ENCODE data around the gene SAC3D1.

SAC3D1 gene

GRCh38 chr11:65083134-65083833 is 42.3 kb downstream of the SAC3D1 start:
- peak overlapping the region; percentile 89 for H3K4me3 ChIP-seq (ENCODE audit: low read length)
- no peak for TF ChIP-seq ZNF274 (IDR thresholded peaks at IDR 0.05; ENCODE audit: low read depth, low read length)

GRCh38 chr11:65083834-65084597 is 43.0 kb downstream of the SAC3D1 start, which contains the start of the genes CDCA5 and ZFPL1:
Gene CDCA5 (minus strand): TSS chr11:65084040. CDS start chr11:65083978, 62 bp downstream.
Gene ZFPL1 (plus strand): TSS chr11:65084222. CDS start chr11:65084699, 477 bp downstream.
- H3K4me3 ChIP-seq (ENCODE audit: low read length), result peak within 1 kb of the TSS; percentile 89
- TF ChIP-seq ZNF274 (IDR thresholded peaks at IDR 0.05; ENCODE audit: low read depth, low read length), result no peak

- TF ChIP-seq ZNF274 (IDR thresholded peaks at IDR 0.05; ENCODE audit: low read depth, low read length), result no peak
These were observed 43.8 kb downstream of the SAC3D1 start for GRCh38 chr11:65084598-65085375.

GRCh38 chr11:65085446-65085845 is 44.4 kb downstream of the SAC3D1 start:
- no peak for TF ChIP-seq ZNF274 (IDR thresholded peaks at IDR 0.05; ENCODE audit: low read depth, low read length)
- H3K4me3 ChIP-seq (ENCODE audit: low read length), result no peak overlapping the region; the same call in 1 of the 2 replicates

More at GRCh38 chr11:65084598-65085375, 43.8 kb downstream of the SAC3D1 start:
- peak overlapping the region; percentile 89 for H3K4me3 ChIP-seq (ENCODE audit: low read length)

GRCh38 chr11:65086809-65087208 is 45.8 kb downstream of the SAC3D1 start:
- H3K4me3 ChIP-seq (ENCODE audit: low read length), result no peak overlapping the region
- no peak for TF ChIP-seq ZNF274 (IDR thresholded peaks at IDR 0.05; ENCODE audit: low read depth, low read length)

GRCh38 chr11:65087216-65087615 is 46.2 kb downstream of the SAC3D1 start:
- no peak for TF ChIP-seq ZNF274 (IDR thresholded peaks at IDR 0.05; ENCODE audit: low read depth, low read length)
- H3K4me3 ChIP-seq (ENCODE audit: low read length), result no peak overlapping the region

- TF ChIP-seq ZNF274 (IDR thresholded peaks at IDR 0.05; ENCODE audit: low read depth, low read length), result no peak
- no peak overlapping the region for H3K4me3 ChIP-seq (ENCODE audit: low read length)
These were observed 46.8 kb downstream of the SAC3D1 start for GRCh38 chr11:65087827-65088226.

- TF ChIP-seq ZNF274 (IDR thresholded peaks at IDR 0.05; ENCODE audit: low read depth, low read length), result no peak
- no peak overlapping the region for H3K4me3 ChIP-seq (ENCODE audit: low read length)
These were observed 48.6 kb downstream of the SAC3D1 start for GRCh38 chr11:65089621-65090020.

- TF ChIP-seq ZNF274 (IDR thresholded peaks at IDR 0.05; ENCODE audit: low read depth, low read length), result no peak
- no peak overlapping the region for H3K4me3 ChIP-seq (ENCODE audit: low read length)
These were observed 49.6 kb downstream of the SAC3D1 start for GRCh38 chr11:65090628-65091027.

Data from GM08714 (cell line).